HG02571 (cell line): Measurements from ENCODE around the gene PHLDA2.

Experiments used
- ATAC-seq: cut with Tn5 transposase; IDR thresholded peaks from one replicate; pipeline ENCODE4 v1.9.1; 2021; ENCODE audit warnings: mild to moderate bottlenecking, moderate library complexity; ENCODE audit not compliant: unreplicated experiment

The PHLDA2 gene

DNA sequence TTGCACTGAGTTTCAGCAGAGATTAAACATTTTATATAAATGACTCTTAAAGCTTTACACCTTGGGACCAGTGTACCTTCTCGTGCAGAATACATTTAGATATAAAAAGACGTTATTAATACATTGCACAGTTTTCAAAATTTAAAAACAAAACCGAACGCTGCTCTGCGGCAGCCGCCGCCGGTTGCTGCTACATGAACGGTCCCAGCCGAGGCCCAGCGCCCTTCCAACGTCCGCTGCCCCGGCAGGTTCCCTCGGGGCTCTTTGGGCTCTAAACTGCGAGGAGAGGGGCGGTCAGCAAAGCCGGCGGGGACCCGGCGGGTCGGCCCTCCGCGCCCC, 45.6 kb downstream of the PHLDA2 start:
- ATAC-seq = no peak

DNA sequence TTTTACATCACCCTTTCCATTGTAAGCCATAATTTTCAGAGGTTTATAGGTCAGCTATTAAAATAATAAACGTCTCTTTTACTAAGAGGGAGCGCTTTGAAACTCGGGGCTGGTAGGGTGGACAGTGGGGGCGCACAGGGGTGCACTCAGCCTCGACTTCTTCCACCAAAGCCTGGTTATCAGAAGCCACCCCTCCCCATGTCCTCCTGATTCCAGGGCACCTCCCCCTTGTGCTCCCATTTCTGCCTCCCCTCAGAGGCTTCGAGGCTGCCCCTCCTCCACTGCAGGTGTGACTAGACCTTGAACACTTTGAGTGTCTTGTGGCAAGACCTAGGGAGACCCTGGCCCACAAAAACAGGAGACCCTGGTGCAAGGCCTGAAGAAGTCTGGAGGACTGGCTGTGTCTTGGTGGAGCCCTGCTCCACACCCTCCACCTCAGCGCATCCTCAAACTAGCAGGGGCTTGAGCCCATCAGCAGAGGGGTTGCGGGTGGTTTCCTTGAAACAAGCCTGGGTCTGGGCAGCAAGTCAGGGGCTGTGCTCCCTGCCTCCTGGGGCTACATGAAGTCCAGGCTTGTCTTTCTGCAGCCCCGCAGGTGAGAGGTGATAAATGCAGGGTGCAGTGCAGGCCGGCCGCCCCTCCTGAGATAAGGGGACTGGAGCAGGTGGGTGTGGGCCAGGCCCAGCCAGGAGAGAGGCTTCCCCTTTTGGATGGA, 46.7 kb downstream of the PHLDA2 start:
- no peak for ATAC-seq

DNA sequence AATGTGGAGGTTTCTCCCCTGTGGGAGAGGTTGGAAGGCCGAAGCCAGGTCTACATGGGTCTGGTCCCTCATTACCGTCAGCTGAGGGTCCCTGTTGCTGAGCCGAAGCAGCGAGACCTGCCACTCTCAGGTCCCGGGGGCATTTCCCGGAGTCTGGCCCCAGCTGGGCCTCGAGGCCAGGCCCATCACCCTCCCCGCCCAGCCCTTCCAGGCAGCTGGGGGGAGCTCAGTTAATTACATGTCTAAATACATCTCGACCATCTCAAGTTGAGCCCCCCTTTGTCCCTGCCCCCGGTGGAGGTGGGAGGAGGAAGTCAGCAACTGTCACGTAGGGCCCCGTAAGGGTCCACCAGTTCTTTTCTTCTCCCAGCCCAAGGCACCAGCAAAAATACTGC, 47.2 kb downstream of the PHLDA2 start:
- ATAC-seq = no peak

DNA sequence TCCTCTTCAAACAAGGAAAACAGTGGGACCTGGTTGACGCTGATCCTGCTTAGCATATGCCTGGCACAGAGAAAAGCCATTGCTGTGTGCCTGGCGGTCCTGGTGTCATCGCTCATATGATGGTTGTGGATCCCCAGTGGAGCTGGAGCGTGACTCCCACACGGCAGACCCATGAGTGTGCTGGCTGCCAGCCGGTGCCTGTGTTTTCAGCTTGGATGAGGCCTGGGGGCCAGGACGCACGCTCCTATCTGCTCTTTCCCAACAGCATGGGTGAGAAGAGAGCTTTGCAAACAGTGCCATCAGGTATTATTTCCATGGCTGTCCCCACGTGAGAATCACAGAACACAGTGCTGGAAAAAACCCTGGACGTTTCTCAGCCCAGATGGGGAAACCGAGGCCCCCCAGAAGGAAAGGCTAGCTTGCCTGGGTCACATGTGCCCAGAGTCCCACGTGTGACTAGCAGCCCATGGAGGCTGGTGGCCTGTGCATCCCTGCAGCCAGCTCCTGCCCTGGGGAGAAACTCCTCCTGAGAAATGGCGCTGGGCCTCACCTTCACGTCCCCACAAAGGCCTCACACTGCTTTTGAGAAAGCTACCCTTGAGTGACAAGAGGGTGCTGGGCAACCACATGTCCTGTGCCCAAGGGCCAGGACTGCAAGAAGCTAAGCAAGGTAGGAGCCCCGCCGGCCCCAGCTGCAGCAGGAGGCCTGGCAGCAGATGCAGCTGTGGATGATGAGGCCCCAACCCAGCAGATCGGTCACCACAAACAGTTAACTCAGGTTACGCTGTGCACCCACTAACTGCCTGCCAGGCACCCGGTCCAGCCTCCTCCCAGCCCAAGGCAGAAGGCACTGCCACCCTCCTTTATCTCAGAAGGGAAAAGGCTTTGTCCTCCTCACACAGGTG, 47.9 kb downstream of the PHLDA2 start:
- no peak for ATAC-seq

DNA sequence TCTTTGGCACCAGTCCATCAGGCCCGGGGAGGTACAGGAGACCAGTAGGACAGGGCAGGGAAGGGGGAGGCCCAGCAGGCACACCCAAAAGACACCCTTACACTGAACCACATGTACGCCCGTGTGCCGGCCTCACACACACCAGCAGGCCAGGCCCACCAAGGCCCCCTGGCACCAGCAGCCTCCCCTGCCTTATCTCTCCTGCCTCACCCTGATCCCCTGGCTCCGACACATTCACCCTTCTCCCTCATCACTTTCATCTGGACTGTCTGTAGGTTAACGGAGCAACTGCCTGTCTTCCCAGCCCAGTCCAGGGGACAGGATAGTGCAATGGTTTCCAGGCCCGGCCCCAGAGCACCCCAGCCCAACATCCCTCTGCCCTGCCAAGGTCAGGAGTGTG, 48.6 kb downstream of the PHLDA2 start:
- no peak for ATAC-seq

DNA sequence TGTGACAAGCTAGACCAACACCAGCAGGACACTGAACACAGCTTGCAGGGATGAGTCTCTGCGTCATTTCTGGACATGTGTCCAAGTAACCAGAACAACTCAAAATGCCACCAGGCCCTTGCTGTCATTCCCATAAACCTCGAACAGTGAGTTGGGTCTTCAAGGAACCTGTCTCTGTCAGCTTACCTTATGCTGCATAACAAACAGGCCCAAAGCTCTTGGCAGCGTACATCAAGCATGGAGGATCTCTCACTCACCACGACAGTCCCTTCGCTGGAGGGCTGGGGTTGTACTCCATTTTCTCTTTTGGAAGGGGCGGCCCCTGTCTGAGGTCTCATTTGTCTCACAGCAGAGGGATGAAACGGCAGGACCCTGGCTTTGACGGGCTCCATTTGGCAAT, 50.4 kb downstream of the PHLDA2 start:
- no peak for ATAC-seq
